ENCODE results near the gene KCNK3.

The KCNK3 gene

DNA sequence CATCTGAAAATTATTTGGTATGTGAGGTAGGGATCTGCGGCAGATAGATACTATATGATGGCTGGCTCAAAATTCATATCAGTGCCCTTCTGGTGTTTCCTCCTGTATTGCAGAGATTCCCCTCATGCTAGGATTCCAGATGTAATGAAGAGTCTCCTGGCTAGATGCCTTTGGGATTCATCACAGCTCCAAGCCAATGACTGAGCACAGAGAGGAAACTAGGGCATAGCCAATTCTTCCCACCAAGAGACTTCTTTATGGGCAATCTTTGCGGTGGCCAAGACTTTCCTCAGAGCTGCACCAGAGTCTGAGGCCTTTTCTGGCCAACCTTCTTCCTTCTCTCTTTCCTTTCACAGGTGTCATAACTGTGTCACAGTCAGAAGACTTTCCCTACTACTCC lies 25.9 kb upstream of the KCNK3 start:
- DNase-seq = no peak

DNA sequence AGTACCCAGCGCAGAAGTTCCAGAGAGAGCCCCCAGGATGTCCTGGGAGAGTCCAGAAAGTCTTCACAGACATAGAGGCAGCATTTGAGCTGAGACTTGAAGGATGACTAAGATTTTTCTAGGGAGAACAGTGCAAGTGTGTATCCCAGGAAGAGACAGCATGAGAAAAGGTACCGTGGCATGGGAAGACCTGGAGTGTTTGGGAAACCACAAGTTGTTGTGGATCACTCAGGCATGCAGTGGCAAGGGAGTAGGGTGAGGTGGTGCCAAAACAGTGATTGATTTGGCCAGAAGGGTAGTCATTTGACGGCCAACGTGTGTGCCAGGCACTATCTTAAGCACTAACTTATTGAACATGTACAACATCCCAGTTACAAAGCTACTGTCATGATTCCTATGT lies 24.5 kb upstream of the KCNK3 start:
- no peak for DNase-seq

DNA sequence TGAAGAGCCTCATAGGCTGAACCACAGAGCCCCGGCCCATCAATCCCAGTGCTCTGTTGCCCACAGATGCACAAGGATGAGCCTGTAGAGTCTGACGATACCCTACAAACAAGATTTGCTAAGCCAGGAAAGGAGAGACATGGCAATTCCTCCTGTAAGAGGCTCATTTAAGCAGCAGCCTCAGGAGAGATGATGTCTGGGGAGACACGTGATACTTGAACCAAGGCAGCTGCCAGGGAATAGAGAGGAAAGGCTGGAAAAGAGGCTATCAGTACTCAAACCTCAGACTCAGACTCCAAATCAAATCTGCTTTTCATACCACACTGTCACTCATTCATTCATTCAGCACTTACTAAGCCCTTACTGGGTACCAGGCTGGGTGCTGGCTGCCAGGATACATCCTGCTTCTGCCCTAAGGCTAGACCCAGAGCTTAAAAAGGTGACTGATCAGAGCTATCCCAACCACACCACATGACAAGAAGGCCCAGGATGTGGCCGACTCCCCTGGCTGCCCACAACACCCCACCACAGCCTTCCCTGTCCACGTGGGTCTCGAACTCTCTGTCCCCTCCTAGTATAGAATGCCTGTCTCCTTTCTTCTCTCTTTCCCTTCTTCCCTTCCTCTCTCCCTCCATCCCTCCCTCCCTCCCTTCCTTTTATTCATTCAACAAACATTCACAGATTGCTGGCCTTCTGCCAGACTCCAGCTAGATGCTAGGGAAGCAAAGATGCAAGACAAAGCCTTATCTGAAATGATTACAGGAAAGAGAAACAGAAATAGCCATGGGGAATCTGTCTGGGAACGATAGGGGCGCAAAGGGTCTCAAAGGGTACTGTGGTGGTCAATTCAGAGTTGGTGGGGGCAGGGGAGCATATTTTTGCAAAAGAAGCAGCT lies 23.4 kb upstream of the KCNK3 start:
- no peak for DNase-seq

DNA sequence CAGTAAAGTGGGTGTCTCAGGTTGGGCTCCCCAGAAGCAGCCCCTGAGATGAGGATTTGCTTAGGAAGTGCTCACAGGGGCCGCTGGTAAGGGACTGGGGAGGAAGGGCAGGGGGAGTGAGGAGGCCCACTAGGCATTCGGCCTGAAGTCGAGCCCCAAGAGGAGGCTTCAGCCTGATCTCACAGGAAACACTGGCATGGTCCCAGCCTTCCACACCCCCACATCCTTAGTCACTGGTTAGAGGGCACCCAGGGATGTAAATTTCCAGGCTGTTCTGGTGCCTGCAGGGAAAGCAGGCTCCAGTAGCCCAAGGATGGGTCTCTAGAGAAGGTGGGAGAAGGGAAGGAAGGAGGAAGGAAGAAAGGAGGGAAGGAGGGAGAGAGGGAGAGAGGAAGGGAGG lies 22.4 kb upstream of the KCNK3 start:
- DNase-seq = no peak

DNA sequence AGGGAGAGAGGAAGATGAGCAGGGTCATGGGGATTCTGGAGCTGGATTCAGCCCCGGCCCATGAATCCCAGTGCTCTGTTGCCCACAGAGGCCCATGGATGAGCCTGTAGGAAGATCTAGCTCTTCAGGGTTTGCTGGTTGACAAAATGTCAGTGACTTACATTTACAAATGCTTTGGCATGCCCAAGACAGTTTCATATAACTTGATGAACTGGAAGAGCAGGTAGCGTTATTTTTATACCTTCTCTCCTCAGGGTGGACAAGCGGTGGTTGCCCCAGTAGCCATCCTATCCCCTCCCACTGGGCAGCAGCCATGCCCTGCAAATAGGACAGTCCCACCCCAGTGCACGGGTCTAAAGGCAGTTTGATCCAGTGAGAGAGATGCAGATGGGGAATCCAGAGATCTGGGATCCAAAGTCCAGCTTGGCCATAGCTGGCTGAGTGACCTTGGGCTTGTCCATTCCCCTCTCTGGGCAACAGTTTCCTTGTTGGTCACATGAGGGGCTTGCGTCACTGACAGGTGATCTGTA lies 21.5 kb upstream of the KCNK3 start:
- DNase-seq = no peak

DNA sequence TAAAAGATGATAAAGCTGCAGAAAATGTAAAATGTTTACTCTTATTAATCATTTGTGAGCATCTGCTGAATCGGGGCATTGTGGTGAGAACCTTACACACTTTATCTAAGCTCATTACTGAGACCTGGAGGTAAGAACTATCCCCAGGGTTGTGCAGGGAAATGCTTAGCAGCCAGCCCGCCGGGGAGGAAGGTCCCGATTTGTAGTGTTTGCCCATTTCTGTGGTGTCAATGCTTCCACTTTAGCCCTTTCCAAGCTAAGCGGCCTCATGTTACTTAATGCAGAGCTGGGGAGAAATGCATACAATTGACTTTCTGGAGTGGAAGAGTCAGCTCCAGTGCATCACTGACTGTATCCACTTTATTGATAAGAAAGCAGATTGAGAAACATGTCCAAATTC lies 20.8 kb upstream of the KCNK3 start:
- DNase-seq = no peak

DNA sequence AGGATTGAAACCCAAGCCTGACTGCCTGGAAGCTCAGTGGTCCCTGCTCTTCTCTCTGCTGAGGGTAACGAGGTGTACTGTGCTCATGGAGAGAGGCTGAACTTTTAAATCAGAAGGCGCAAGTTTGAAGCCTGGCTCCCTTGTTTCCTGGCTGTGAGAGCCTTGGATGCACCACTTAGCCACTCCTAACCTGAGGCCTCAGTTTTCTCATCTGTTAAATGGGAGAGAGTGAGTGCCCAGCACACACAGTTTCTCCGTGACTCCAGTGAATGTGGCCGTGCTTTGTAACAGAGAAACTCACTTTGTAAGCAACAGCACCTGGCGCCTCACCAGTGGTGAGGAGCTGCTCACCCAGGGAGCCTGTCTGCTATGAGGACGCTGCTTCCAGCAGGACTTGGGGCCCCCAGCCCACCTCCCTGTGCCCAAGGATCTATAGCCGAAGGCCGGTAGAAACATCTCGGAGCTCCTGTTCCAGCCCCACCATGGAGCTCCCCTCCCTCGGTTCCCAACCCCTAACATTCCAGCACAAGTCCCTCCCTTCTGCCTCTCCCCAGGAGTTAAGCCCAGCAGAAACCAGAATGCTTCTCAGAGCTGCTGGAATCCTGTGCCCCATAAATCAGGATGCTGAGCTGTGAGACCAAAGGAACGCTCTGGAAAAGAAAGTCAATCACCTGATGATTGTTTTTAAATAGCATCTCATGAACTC lies 20.3 kb upstream of the KCNK3 start:
- DNase-seq = no peak

DNA sequence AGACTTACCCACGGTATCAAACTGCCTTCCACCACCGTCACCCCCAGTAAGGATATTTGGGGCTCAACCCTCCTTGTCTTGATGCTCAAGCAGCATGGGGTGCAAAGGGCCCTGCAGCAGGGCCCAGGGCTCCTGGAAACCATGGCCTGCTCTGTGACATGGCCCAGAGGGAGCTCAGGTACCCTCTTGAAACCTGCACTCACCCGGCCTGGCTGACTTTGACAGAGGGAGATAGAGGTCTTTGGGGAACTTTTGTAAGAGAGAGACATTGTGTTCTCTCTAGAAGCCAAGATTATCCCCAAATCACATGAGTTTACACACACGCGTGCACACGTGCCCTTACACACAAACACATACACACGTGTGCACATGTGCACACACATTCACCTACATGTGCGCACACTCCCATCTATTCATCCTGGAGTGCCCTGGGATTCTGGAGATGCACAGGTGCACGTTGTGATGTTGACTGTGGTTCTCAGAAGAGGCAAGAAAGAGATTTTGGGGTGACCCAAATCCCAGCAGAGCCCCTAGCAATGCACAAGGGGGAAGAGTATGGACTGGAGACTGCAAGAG lies 19.6 kb upstream of the KCNK3 start:
- DNase-seq = no peak

DNA sequence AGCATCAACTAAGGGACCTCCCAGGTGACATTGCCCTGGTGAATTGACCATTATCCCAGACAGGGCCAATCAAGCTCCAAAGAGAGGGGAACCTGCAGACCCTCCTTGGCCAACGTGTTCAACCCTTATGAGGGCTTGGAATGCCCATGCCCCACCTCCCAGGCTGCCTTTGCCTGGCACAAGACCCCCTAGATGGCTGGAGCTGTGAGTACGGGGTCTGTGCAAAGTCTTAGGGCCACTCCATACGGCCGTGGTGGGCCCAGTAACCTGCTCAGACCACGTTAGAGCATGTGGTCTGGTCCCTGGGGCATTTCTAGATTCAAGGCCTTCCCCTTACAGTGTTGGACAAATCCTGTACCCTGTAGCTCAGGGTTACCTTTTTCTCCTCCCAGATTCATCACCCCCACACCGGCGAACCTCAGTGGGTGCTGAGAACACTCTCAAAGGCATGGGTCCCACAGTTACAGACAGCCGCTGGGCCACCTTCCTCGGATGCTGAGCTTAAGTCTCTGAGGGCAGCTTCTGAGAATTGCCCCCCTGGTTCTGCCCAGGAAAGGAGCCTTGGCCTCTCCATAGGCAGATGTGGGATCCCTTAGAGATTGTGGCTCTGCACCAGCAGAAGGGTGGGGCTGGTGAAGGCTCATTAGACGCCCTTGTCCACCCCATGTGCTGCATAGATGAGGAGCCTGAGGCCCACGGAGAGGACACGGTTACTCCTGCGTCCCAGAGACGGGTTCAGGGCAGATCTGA lies 18.3 kb upstream of the KCNK3 start:
- no peak for DNase-seq

DNA sequence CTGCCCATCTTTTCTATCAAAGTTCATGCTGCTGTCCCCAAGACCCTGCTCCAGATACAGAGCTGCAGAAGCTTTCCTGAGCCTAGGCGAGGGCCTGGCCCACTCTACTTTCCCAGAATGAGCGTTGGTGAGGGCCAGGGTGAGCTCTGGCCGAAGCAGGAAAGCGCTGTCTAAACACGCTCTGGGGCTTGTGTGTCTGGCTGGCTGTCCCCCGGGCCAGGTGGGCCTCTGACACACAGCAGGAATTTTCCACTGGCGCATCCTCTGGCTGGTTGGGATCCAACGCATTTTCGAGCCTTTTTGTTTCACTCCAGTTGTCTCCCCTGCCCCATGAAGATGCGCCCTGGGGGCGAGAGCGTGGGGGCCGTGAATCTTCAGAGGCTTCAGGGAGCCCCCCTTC lies 17.8 kb upstream of the KCNK3 start:
- DNase-seq = no peak

DNA sequence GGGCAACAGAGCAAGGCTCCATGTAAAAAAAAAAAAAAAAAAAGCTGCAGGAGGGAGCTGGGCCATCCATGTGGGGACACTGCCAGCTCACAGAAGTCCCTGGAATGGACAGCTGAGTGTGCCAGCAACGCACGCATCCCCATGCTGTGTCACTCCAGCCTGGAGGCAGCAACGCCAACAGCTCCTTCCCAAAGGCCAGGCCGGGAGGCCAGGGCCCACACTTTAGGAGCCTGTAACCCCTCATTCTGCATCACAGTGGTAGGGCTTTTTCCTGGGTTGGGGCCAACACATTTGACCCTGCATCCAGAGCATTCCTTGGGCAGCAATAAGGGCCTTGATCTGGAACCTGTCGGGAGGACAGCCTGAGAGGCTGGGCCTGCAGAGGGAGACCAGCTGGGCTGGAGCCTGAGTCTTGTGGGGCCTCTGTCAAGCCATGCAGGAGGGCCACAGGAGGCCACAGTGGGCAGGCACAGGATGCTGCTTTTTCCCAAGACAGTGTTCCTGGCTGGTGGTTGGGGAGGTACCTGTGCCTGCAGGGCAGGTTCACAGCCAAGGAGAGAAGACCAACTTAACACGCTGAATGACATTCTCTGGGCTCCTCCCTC lies 16.8 kb upstream of the KCNK3 start:
- DNase-seq = no peak

DNA sequence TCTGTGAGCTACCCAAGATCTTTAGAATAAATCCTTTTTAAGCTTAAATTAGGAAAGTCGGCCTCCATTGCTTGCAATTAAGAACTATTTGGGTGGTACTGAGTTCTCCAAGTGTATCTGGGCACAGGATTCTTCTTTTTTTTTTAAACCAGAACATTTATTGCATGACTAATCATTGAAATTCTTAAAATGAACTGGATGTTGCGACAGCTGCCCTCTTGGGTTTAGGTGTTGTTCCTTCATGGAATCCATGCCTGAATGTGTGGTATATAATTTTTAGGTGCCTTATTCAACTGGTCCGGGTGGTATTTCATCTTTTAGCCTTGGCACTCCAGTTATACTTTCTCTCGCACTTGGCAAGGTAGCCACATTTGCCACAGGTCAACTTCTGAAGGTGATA lies 14.5 kb upstream of the KCNK3 start:
- no peak for DNase-seq

DNA sequence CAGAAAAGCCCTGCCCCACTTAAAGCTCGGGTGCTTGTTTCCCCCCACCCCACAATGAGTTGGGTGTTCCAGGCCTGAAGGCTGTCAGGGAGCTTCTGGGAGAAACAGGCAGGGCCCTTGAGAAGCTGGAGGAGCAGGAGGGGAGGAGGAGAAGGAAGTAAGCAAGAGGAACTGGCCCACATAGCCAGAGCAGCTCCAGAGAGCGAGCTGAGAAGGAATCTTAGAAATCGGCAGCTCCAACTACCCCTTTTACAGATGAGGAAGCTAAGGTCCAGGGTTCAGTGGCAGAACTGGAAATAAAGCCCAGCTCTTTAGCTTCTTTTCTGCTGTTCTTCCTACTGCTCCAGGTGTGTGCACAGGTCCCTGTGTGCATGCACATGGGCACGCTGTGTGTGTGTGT lies 12.7 kb upstream of the KCNK3 start:
- no peak for DNase-seq

DNA sequence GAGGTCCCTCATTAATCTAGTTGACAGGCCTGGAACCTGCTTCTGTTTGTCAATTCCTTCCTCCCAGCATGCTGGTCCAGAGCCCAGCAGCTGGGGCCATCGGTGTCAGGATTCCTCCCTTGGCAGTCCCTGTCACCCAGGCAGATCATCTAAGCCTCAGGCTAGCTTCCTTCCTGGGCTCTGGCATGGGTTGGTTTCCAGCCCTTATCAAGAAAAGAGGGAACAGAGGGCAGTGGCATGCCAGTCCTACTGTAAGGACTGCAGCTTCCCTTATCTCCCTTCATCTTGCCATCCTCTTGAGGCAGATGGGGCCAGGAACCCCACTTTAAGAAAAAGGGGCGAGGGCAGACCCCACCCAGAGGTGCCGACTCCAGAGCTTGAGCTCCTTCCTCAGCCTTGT lies 10.9 kb upstream of the KCNK3 start:
- DNase-seq = no peak

DNA sequence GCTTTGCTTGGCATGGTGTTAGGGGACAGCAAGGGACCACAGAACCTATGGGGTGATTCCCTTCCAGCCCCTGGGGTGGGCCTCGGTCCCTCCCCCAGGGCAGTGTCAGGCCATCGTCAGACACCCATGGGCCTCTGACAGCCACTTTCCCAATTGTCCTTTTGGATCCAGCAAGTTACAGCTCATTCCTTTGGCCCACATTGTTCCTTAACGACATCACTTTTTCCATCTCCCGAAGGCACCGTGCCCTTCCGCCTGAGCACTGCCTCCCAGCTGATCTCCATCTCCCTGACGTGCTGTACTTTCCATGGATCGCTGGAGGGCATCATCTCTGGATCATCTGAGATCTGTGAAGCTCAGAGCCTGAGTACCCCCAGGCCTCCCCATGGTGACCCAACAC lies 10.4 kb upstream of the KCNK3 start:
- no peak for DNase-seq

DNA sequence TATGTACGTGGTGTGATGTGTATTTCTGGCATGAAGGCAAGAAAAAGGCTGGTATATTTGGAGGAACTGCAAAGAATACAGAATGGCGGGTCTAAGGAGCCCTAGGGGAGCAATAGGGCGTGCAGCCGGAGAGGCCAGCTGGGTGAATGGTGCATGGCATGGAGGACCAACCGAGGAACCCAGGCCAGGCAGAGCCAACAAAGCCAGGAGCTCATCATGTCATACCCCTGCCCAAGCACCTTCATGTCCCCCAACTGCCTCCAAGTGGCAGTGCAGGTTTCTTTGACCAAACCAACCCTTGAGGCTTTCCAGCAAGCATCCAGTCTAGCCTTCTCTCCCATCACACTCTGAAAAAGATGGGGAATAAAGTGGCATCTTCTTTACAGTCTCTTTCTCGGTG lies 8.9 kb upstream of the KCNK3 start:
- no peak for DNase-seq

DNA sequence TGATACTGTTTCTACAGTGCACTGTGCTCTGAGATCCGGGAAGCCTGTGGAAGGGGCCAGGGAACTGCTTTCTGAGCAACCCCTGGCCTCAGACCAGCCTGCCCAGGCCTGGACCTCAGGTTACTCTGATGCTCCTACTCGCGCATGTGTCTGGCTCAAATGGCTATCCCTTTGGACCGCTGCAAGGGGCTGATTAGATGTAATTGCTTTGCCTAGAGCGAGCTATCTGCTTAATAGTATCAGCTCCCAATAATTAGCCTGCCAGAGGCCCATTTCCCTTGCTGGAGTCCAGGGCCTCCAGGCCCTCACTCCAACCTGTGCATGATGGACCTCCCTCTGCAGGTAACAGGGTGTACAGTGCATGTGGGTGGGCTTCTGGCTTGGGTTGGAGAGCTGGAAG lies 7.2 kb upstream of the KCNK3 start:
- DNase-seq = no peak

DNA sequence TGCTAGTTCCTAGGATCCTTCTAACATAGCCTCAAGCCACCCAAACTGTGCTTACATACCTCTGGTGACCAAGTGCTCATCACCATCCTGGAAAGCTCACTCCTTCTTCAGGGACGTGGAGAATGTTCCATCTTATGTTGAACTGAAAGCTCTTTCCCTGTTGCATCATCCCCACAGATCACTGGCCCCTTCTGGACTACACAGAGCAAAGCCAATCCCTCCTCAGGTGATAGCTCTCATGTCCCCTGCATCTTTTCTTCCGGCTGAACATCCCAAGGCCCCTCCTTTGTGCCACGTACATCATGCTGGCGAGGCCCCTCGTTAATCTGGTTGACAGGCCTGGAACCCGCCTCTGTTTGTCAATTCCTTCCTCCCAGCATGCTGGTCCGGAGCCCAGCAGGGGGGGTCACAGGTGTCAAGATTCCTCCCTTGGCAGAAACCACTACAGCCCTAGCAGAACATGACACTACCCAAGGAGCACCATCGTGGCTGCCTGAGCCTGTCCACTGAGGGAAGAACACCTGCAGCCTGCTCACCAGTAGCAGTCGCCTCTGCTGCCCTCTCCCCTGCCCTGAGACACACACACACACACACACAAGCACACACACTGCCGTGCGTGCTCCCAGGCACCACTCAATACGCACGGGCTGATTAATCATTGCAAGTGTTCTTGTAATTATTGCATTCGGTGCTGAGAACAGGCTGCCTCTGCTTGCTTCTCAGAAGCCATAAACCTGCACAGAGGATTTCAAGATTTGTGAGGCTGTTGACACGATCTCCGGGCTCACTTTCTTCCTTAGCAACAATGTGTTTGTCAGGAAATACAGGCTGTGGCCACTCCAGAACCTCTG lies 6.3 kb upstream of the KCNK3 start:
- DNase-seq = no peak

DNA sequence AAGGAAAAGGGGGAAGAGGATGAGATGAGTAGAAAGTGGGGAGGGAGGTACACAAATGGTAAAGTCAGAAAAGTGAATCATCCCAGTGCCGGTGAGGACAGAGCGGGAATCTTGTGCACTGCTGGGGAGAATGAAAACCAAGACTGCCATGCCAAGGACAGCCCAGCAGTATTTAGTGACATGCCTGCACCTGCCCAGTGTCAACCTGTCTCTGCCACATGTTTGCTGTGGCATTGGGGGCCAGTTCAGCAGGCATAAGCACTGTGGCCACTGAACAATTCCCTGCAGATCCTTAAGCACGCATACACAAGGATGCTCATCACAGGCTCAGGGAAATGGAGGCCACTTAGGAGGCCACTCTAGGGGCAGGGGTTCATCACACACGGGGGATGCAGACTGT lies 5.2 kb upstream of the KCNK3 start:
- no peak for DNase-seq

DNA sequence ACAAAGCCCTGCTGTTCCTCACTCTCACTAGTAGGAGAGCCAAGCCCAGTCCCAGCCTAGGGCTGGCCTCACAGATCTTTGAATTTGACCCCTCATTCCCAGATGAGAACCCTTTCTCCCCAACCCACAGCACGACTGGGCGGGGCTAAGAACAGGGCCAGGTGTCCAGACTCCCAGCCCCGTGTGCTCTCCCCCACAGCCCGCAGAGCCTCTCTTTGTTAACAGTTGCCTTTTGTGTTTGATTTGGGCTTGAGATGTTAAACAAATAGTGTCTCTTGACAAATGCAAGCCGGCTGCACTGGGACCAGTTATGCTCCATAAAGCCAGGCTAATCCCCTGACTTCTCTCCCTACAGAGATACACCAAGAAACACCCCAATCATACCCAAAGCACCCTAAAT lies 4.7 kb upstream of the KCNK3 start:
- no peak for DNase-seq

DNA sequence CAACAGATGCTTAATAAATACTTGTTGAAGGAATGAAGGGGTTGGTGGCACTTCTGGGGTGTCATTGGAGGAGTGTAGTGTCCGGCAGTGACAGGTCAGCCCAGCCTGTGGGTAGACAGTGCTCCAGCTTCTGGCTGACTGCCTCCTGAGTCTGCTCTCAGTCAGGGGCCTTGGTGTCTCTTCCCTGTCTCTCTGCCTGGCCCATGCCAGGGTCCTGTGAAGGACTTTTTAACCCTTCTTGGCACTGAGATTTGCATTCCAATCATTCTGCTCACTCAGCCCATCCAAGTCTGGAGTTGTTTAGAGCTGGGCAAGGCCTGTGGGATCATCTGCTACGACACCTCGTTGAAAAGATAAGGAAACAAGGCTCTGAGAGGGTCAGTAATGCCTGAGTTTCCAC lies 1.4 kb upstream of the KCNK3 start:
- DNase-seq = no peak

DNA sequence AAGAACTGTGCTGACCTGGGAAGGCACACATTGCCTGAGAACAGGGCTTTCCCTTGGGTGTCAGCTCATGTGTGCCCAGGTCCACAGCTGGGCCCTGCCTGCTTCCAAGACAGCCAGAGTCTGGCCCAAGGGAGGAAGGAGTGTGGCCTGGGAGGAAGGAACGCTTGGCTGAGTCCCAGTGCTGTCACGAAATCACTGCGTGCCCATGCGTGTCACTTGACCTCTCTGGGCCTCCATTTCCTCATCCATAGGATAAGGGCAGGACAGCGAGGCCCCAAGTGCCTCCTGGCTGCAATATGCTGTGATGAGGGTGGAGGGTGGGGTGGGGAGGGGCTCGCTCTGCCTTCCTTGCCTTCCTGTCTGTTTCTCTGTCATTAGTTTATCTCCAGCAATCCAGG lies 642 bp upstream of the KCNK3 start:
- DNase-seq = no peak
